ENCODE data around the gene MED9.
"Not testable (repeated sequence)": the region's sequence is repeated elsewhere in the genome, so short reads cannot be mapped to it uniquely, and the experiment has no call there.

The MED9 gene, protein sequence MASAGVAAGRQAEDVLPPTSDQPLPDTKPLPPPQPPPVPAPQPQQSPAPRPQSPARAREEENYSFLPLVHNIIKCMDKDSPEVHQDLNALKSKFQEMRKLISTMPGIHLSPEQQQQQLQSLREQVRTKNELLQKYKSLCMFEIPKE

DNA sequence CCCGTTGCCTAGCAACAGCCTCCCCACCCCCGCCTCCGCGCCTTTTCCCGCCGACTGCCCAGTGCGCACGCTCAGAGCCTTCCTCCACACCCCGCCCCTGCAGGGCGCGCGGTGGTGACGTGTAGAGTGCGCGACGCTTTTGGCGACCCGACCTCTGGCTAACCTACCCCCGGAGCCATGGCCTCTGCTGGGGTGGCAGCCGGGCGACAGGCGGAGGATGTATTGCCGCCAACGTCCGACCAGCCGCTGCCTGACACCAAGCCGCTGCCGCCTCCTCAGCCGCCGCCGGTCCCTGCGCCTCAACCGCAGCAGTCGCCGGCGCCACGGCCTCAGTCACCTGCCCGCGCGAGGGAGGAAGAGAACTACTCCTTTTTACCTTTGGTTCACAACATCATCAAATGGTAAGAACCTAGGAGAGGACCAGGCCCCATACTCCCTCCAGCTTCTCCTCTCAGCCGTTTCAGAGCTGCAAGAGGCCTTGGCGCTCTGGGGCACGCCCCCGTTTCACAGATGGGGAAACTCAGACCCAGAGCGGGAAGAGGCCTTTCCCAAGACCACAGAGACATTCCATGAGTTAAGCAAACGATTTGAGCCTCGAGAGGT, at the start of gene MED9:
MED9 (plus strand) TSS at position 136 of the 603 bp plus-strand sequence; CDS start at position 178, 42 bp downstream.
- no peaks in the 10 kb centered on the region for H3K9me3 ChIP-seq (ENCODE audit: insufficient read depth, low read length, severe bottlenecking)
- peak within 1 kb of the TSS; percentile 96 for H2AFZ ChIP-seq (ENCODE audit: low read depth, low read length)
- H3K4me1 ChIP-seq (ENCODE audit: insufficient read depth, low read length) = peaks cover 58% of the 10 kb centered on the region
- peak within 1 kb of the TSS; percentile 78 for H3K4me2 ChIP-seq (ENCODE audit: insufficient read depth, low read length)
- H3K9ac ChIP-seq (ENCODE audit: low read depth, low read length) = peak within 1 kb of the TSS; percentile 98
- H4K20me1 ChIP-seq (ENCODE audit: insufficient read depth, low read length) = peaks cover 19% of the 10 kb centered on the region
- peak within 1 kb of the TSS; percentile 89 to 95 for H3K4me3 ChIP-seq (ENCODE audit: low read depth in 1 of 2, low read length in 2 of 2)
- H3K79me2 ChIP-seq (ENCODE audit: insufficient read depth, low read length) = peaks cover 52% of the 10 kb centered on the region
- no peaks in the 10 kb centered on the region for H3K27me3 ChIP-seq (ENCODE audit: insufficient read depth, low read length, poor library complexity)
- peak; percentile 94 for DNase-seq
- H3K36me3 ChIP-seq (ENCODE audit: insufficient read depth, low read length) = peaks cover 29% of the 10 kb centered on the region
- peak within 1 kb of the TSS; percentile 88 for H3K27ac ChIP-seq (ENCODE audit: low read length)
- peak; percentile 80 for ATAC-seq (ENCODE audit: insufficient read depth, low read depth)
- TF ChIP-seq, protein P1, sequence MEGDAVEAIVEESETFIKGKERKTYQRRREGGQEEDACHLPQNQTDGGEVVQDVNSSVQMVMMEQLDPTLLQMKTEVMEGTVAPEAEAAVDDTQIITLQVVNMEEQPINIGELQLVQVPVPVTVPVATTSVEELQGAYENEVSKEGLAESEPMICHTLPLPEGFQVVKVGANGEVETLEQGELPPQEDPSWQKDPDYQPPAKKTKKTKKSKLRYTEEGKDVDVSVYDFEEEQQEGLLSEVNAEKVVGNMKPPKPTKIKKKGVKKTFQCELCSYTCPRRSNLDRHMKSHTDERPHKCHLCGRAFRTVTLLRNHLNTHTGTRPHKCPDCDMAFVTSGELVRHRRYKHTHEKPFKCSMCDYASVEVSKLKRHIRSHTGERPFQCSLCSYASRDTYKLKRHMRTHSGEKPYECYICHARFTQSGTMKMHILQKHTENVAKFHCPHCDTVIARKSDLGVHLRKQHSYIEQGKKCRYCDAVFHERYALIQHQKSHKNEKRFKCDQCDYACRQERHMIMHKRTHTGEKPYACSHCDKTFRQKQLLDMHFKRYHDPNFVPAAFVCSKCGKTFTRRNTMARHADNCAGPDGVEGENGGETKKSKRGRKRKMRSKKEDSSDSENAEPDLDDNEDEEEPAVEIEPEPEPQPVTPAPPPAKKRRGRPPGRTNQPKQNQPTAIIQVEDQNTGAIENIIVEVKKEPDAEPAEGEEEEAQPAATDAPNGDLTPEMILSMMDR (IDR thresholded peaks at IDR 0.05; ENCODE audit: borderline replicate concordance, extremely low read depth, low read length, poor library complexity, severe bottlenecking) = no peak
- no peak for TF ChIP-seq EZH2 (IDR thresholded peaks at IDR 0.05; ENCODE audit: borderline replicate concordance, low read depth, low read length, severe bottlenecking)

DNA sequence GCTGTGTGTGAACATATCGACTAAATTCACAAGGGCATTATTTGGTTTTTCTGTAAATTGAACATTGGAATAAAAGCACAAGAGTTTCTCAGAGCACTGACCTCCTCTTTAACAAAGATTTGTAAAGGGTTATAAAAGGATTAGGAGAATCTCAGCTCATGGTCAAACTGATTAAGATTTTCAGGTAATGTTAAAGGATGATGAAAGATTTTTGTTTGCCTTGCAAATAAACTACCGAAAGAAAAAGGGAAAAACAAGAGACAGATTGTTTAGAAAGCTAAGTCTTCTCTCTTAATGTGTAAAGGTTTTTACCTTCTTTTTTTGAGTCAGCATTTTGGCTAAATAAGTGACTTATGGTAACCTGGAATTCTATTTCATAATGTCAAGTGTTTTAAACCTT, 47.6 kb upstream of the MED9 start:
- Histone ChIP-seq H3K79me2 (ENCODE audit: insufficient read depth, low read length) (no peaks in the 10 kb centered on the region), H3K36me3 (ENCODE audit: insufficient read depth, low read length) (peaks cover 2% of the 10 kb centered on the region; the same call in 1 of the 2 replicates), H2AFZ (ENCODE audit: low read depth, low read length) (no peak overlapping the region), H3K9me3 (ENCODE audit: insufficient read depth, low read length, severe bottlenecking) (peaks cover 29% of the 10 kb centered on the region), H3K27me3 (ENCODE audit: insufficient read depth, low read length, poor library complexity) (no peaks in the 10 kb centered on the region), H3K27ac (ENCODE audit: low read length) (no peak overlapping the region), H3K4me2 (ENCODE audit: insufficient read depth, low read length) (no peak overlapping the region), H3K4me1 (ENCODE audit: insufficient read depth, low read length) (peaks cover 25% of the 10 kb centered on the region), H4K20me1 (ENCODE audit: insufficient read depth, low read length) (no peaks in the 10 kb centered on the region), H3K4me3 (ENCODE audit: low read depth in 1 of 2, low read length in 2 of 2) (no peak overlapping the region), H3K9ac (ENCODE audit: low read depth, low read length) (no peak overlapping the region)
- ATAC-seq (ENCODE audit: insufficient read depth, low read depth) (no peak), DNase-seq (no peak)
- TF ChIP-seq, protein P1 (IDR thresholded peaks at IDR 0.05; ENCODE audit: borderline replicate concordance, extremely low read depth, low read length, poor library complexity, severe bottlenecking) = no peak
- TF ChIP-seq EZH2 (IDR thresholded peaks at IDR 0.05; ENCODE audit: borderline replicate concordance, low read depth, low read length, severe bottlenecking) = no peak

DNA sequence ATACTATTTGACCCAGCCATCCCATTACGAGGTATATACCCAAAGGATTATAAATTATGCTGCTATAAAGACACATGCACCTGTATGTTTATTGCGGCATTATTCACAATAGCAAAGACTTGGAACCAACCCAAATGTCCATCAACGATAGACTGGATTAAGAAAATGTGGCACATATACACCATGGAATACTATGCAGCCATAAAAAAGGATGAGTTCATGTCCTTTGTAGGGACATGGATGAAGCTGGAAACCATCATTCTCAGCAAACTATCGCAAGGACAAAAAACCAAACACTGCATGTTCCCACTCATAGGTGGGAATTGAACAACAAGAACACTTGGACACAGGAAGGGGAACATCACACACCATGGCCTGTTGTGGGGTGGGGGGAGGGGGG, 45.9 kb upstream of the MED9 start:
- not testable (repeated sequence) for ATAC-seq (ENCODE audit: insufficient read depth, low read depth); DNase-seq; H3K79me2 ChIP-seq (ENCODE audit: insufficient read depth, low read length); H3K4me3 ChIP-seq (ENCODE audit: low read depth in 1 of 2, low read length in 2 of 2); H3K36me3 ChIP-seq (ENCODE audit: insufficient read depth, low read length); H3K9ac ChIP-seq (ENCODE audit: low read depth, low read length); H3K4me2 ChIP-seq (ENCODE audit: insufficient read depth, low read length); H4K20me1 ChIP-seq (ENCODE audit: insufficient read depth, low read length); H3K27me3 ChIP-seq (ENCODE audit: insufficient read depth, low read length, poor library complexity); H3K27ac ChIP-seq (ENCODE audit: low read length); H2AFZ ChIP-seq (ENCODE audit: low read depth, low read length)
- H3K4me1 ChIP-seq (ENCODE audit: insufficient read depth, low read length) = peaks cover 25% of the 10 kb centered on the region
- H3K9me3 ChIP-seq (ENCODE audit: insufficient read depth, low read length, severe bottlenecking) = peaks cover 12% of the 10 kb centered on the region

DNA sequence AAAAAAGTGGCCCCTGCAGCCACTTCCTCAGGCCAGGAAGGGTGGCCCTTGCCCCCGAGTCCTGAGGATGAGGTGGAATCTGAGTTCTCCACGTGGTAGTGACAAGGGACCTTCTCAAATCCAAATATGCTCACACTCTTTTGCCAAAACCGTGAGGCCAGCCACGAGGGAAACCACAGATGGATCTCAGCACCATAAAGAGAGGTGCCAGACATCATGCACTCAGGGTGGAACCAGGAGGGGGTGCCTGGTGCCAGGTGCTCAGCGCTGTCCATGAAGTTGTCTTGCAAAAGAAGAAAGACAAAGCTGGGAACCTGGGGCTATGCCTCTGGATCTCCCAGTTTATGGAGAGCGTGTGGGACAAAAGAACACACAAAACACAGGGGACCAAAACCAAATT, 45.2 kb upstream of the MED9 start:
- no peaks in the 10 kb centered on the region for H4K20me1 ChIP-seq (ENCODE audit: insufficient read depth, low read length)
- no peak overlapping the region for H3K9ac ChIP-seq (ENCODE audit: low read depth, low read length)
- 0 out of 2 replicates have a peak overlapping the region, but pooled peaks have one; percentile 35 for H3K27ac ChIP-seq (ENCODE audit: low read length)
- ATAC-seq (ENCODE audit: insufficient read depth, low read depth) = peak; percentile 76
- no peaks in the 10 kb centered on the region for H3K79me2 ChIP-seq (ENCODE audit: insufficient read depth, low read length)
- no peaks in the 10 kb centered on the region for H3K27me3 ChIP-seq (ENCODE audit: insufficient read depth, low read length, poor library complexity)
- no peak overlapping the region for H3K4me3 ChIP-seq (ENCODE audit: low read depth in 1 of 2, low read length in 2 of 2)
- H3K4me1 ChIP-seq (ENCODE audit: insufficient read depth, low read length) = peaks cover 25% of the 10 kb centered on the region
- TF ChIP-seq, protein P1 (IDR thresholded peaks at IDR 0.05; ENCODE audit: borderline replicate concordance, extremely low read depth, low read length, poor library complexity, severe bottlenecking) = no peak
- TF ChIP-seq EZH2 (IDR thresholded peaks at IDR 0.05; ENCODE audit: borderline replicate concordance, low read depth, low read length, severe bottlenecking) = no peak
- no peaks in the 10 kb centered on the region for H3K36me3 ChIP-seq (ENCODE audit: insufficient read depth, low read length)
- no peak overlapping the region for H3K4me2 ChIP-seq (ENCODE audit: insufficient read depth, low read length)
- DNase-seq = peak; percentile 43
- no peak overlapping the region for H2AFZ ChIP-seq (ENCODE audit: low read depth, low read length)
- peaks cover 8% of the 10 kb centered on the region for H3K9me3 ChIP-seq (ENCODE audit: insufficient read depth, low read length, severe bottlenecking)
